HepG2 (cell line): ENCODE measurements around the gene ZNF213. TPM values are rescaled to one million over a fixed set of nuclear protein-coding genes. Genes with fewer than 3 reads are reported as not detected.

Experiments
- ATF1 ChIP-seq: IDR thresholded peaks from 2 replicates; pipeline ENCODE4 v1.6.1; 2016; ENCODE audit warnings: mild to moderate bottlenecking, control low read depth
- BORCS8-MEF2B ChIP-seq: sonication (generic); formaldehyde crosslinking; IDR thresholded peaks from 2 replicates; pipeline ENCODE4 v1.8.0; 2022; ENCODE audit warnings: mild to moderate bottlenecking, missing genetic modification reagents
- ETV6 ChIP-seq: sonication (generic); formaldehyde crosslinking; conservative IDR thresholded peaks from 2 replicates; pipeline ENCODE4 v1.4.0; 2020; ENCODE audit warnings: missing genetic modification reagents
- IKZF5 ChIP-seq: IDR thresholded peaks from 2 replicates; pipeline ENCODE4 v1.6.1; 2018; ENCODE audit warnings: missing genetic modification reagents, mild to moderate bottlenecking, missing compliant biosample characterization
- PRDM10 ChIP-seq: sonication (generic); formaldehyde crosslinking; IDR thresholded peaks from 2 replicates; pipeline ENCODE4 v1.4.0; 2020; ENCODE audit warnings: low read depth, missing genetic modification reagents
- REPIN1 ChIP-seq: sonication (generic); formaldehyde crosslinking; IDR thresholded peaks from 2 replicates; pipeline ENCODE4 v1.8.0; 2022; ENCODE audit warnings: missing genetic modification reagents, low read depth, mild to moderate bottlenecking, borderline replicate concordance
- SMAD9 ChIP-seq: sonication (generic); formaldehyde crosslinking; IDR thresholded peaks from 2 replicates; pipeline ENCODE4 v1.5.1; 2020; ENCODE audit warnings: mild to moderate bottlenecking, missing genetic modification reagents
- SP2 ChIP-seq: sonication (generic); formaldehyde crosslinking; IDR thresholded peaks from 2 replicates; pipeline ENCODE4 v1.5.1; 2020; ENCODE audit warnings: mild to moderate bottlenecking, missing genetic modification reagents
- ZBTB26 ChIP-seq: IDR thresholded peaks from 2 replicates; pipeline ENCODE4 v1.6.1; 2016; ENCODE audit warnings: missing compliant biosample characterization, missing genetic modification reagents, borderline replicate concordance
- ZNF18 ChIP-seq: sonication (generic); formaldehyde crosslinking; IDR thresholded peaks from 2 replicates; pipeline ENCODE4 v1.8.0; 2022; ENCODE audit warnings: mild to moderate bottlenecking, missing genetic modification reagents; ENCODE audit not compliant: insufficient replicate concordance
- ZNF570 ChIP-seq: sonication (generic); formaldehyde crosslinking; IDR thresholded peaks from 2 replicates; pipeline ENCODE4 v1.4.0; 2020; ENCODE audit warnings: mild to moderate bottlenecking, missing genetic modification reagents, borderline replicate concordance
- ZNF598 ChIP-seq: sonication (generic); formaldehyde crosslinking; IDR thresholded peaks from 2 replicates; pipeline ENCODE4 v1.5.1; 2020; ENCODE audit warnings: mild to moderate bottlenecking, missing genetic modification reagents, borderline replicate concordance
- ZNF710 ChIP-seq: sonication (generic); formaldehyde crosslinking; IDR thresholded peaks from 2 replicates; pipeline ENCODE4 v1.5.0; 2020; ENCODE audit warnings: mild to moderate bottlenecking, missing genetic modification reagents, borderline replicate concordance
- polyA plus RNA-seq, 8 experiments: library from polyadenylated mRNA; depleted of rRNA in 3 of 8; stranded (reverse) in 7 of 8; unstranded in 1 of 8; fragments of >200 nt; fragmentation: Illumina TruSeq in 4 of 8; extraction: Trizol in 4 of 8; gene quantifications; 2 replicates each; pipeline versions ENCODE4 v1.2.1 to v1.2.3, GENCODE V29; 2011 to 2016; ENCODE audit warnings: low read depth in 4 of 8, missing spikeins in 1 of 8, mixed read lengths in 1 of 8; ENCODE audit not compliant: insufficient read depth in 1 of 8
- total RNA-seq, 5 experiments: library from RNA; depleted of rRNA; stranded (reverse); fragments of >200 nt; fragmentation: Illumina TruSeq; extraction: Trizol; gene quantifications; 2 replicates each; pipeline ENCODE4 v1.2.3, GENCODE V29; 2016; ENCODE audit warnings: low read depth in 1 of 5
- TF ChIP-seq, protein P1 (sequence below): sonication (generic); formaldehyde crosslinking; IDR thresholded peaks from 2 replicates; pipeline ENCODE4 v1.5.0; 2020; ENCODE audit warnings: mild to moderate bottlenecking, missing genetic modification reagents

The ZNF213 gene
- total and polyA plus RNA-seq, 2 of the 13 experiments (the other 11 are each of a cell fraction or from before 2014, with no cell fraction given) = 0.59 to 0.97 TPM

- TF ChIP-seq ZBTB26 (CRISPR knock-in tag) (no peak), ZNF598 (CRISPR knock-in tag) (no peak), ZNF570 (CRISPR knock-in tag) (no peak), ETV6 (no peak), ATF1 (CRISPR knock-in tag) (0 out of 2 replicates have a peak, but pooled peaks have one; percentile 52), SMAD9 (CRISPR knock-in tag) (no peak), ZNF18 (CRISPR knock-in tag) (no peak), REPIN1 (CRISPR knock-in tag) (no peak), IKZF5 (CRISPR knock-in tag) (no peak; the same call in 1 of the 2 replicates), PRDM10 (CRISPR knock-in tag) (no peak), BORCS8-MEF2B (CRISPR knock-in tag) (no peak), SP2 (CRISPR knock-in tag) (no peak), ZNF710 (CRISPR knock-in tag) (peak; percentile 71; the same call in 1 of the 2 replicates)
- TF ChIP-seq, protein P1, sequence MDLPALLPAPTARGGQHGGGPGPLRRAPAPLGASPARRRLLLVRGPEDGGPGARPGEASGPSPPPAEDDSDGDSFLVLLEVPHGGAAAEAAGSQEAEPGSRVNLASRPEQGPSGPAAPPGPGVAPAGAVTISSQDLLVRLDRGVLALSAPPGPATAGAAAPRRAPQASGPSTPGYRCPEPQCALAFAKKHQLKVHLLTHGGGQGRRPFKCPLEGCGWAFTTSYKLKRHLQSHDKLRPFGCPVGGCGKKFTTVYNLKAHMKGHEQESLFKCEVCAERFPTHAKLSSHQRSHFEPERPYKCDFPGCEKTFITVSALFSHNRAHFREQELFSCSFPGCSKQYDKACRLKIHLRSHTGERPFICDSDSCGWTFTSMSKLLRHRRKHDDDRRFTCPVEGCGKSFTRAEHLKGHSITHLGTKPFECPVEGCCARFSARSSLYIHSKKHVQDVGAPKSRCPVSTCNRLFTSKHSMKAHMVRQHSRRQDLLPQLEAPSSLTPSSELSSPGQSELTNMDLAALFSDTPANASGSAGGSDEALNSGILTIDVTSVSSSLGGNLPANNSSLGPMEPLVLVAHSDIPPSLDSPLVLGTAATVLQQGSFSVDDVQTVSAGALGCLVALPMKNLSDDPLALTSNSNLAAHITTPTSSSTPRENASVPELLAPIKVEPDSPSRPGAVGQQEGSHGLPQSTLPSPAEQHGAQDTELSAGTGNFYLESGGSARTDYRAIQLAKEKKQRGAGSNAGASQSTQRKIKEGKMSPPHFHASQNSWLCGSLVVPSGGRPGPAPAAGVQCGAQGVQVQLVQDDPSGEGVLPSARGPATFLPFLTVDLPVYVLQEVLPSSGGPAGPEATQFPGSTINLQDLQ (CRISPR knock-in tag) = no peak
These were observed 53.2 kb downstream of the ZNF213 start, which contains the start of gene OR1F1 (continued) for GRCh38 chr16:3187798-3188674.
